SK-N-SH (cell line): Measurements from ENCODE around the gene IGF1R.

Experiments
- CTCF ChIP-seq: fragments of 200-600 bp; sonication (generic); IDR thresholded peaks from 2 replicates; pipeline ENCODE4 v1.6.1; 2017; ENCODE audit warnings: antibody characterized with exemption, mild to moderate bottlenecking, moderate library complexity
- EP300 ChIP-seq, 2 experiments: IDR thresholded peaks; 2 replicates each; pipeline versions ENCODE4 v1.4.0 to v1.6.1; 2012; ENCODE audit warnings: borderline replicate concordance in 1 of 2, low read depth in 1 of 2, low read length in 1 of 2
- RAD21 ChIP-seq: IDR thresholded peaks from 2 replicates; pipeline ENCODE4 v1.6.1; 2012; ENCODE audit warnings: mild to moderate bottlenecking, low read length
- REST ChIP-seq: IDR thresholded peaks from 2 replicates; pipeline ENCODE4 v1.6.1; 2012; ENCODE audit warnings: mild to moderate bottlenecking, low read depth, low read length, moderate library complexity
- TAF1 ChIP-seq: IDR thresholded peaks from 2 replicates; pipeline ENCODE4 v1.6.1; 2012; ENCODE audit warnings: low read depth, mild to moderate bottlenecking, low read length, moderate library complexity, borderline replicate concordance
- TEAD4 ChIP-seq: IDR thresholded peaks from 2 replicates; pipeline ENCODE4 v1.4.0; 2012; ENCODE audit warnings: mild to moderate bottlenecking, borderline replicate concordance; ENCODE audit not compliant: insufficient read depth

GRCh38 chr15:98955331-98955730, 307.0 kb downstream of the IGF1R start:
- no peak for TF ChIP-seq RAD21
- no peak for TF ChIP-seq CTCF
- no peak for TF ChIP-seq REST
- no peak for TF ChIP-seq EP300 (IDR thresholded peaks at IDR 0.05; ENCODE audit: borderline replicate concordance in 1 of 2, low read depth in 1 of 2, low read length in 1 of 2)
- TF ChIP-seq TAF1 = no peak
- no peak for TF ChIP-seq TEAD4
